ENCODE results near the gene TMEM184B.

- TF ChIP-seq CTCF (IDR thresholded peaks at IDR 0.05; ENCODE audit: insufficient read depth, low read length, poor library complexity, severe bottlenecking), result no peak
- no peak for TF ChIP-seq EZH2phosphoT487 (conservative IDR thresholded peaks at IDR 0.05; ENCODE audit: low read length)
Observed at GRCh38 chr22:38239101-38239761, 33.6 kb downstream of the TMEM184B start.

All from SU-DHL-6 (cell line).